ENCODE measurements around the gene SNAP91. TPM values are rescaled to one million over a fixed set of nuclear protein-coding genes. Genes with fewer than 3 reads are reported as not detected.

The SNAP91 gene
- total RNA-seq, 8 experiments from 2014 or later, result 0.52 to 52.8 (median 39.3) TPM; not detected in 1

GRCh38 chr6:83518816-83519480, 190.0 kb downstream of the SNAP91 start:
- H3K4me1 ChIP-seq (replicated peaks in 1 of 2), result no peaks in the 10 kb centered on the region
- H3K27ac ChIP-seq, result no peak overlapping the region
- in situ Hi-C loops (cut with MboI; ENCODE audit: low pct_unique_long_range_greater_than_20kb in 2 of 9, low sequenced_read_pairs in 9 of 9, unreplicated experiment in 9 of 9), result loop anchor here in 8 of 9 experiments (10.0 to 25.0 kb wide), 5 partner anchors 107 to 457 kb away; partner anchors contain the start of genes DOP1A (in 1 of the 8) and UBE3D (in 1 of the 8)
- ATAC-seq (replicated peaks in 6 of 8), result peak in 3 of 8 experiments; percentile 44 to 80 (median 69)
- H3K4me3 ChIP-seq, result no peak overlapping the region
- WGBS, 10 experiments, result 32 to 89% (median 81%) methylated on average over 1 to 4 of the region's 4 CpGs; no CpG with 5 or more reads in 1 of the 10 experiments

- ATAC-seq (replicated peaks in 6 of 8), result no peak
- in situ Hi-C loops (cut with MboI; ENCODE audit: low pct_unique_long_range_greater_than_20kb in 2 of 9, low sequenced_read_pairs in 9 of 9, unreplicated experiment in 9 of 9), result loop anchor here in 8 of 9 experiments (10.0 to 25.0 kb wide), 5 partner anchors 105 to 455 kb away; partner anchors contain the start of genes DOP1A (in 1 of the 8) and UBE3D (in 1 of the 8)
Measured at GRCh38 chr6:83517500-83517899, 191.4 kb downstream of the SNAP91 start.

GRCh38 chr6:83514866-83515466, 193.9 kb downstream of the SNAP91 start:
- peak in 1 of 8 experiments; percentile 8 for ATAC-seq (replicated peaks in 6 of 8)
- Histone ChIP-seq H3K4me1 (replicated peaks in 1 of 2) (no peaks in the 10 kb centered on the region), H3K27ac (no peak overlapping the region), H3K4me3 (no peak overlapping the region)
- WGBS, 10 experiments, result 3 to 49% (median 16%) methylated on average over 2 to 4 of the region's 4 CpGs; no CpG with 5 or more reads in 1 of the 10 experiments
- in situ Hi-C loops (cut with MboI; ENCODE audit: low pct_unique_long_range_greater_than_20kb in 2 of 9, low sequenced_read_pairs in 9 of 9, unreplicated experiment in 9 of 9), result loop anchor here in 8 of 9 experiments (5.0 to 25.0 kb wide), 6 partner anchors 93 to 453 kb away; partner anchors contain the start of genes DOP1A (in 1 of the 8) and UBE3D (in 1 of the 8)

More at GRCh38 chr6:83517500-83517899, 191.4 kb downstream of the SNAP91 start:
- 25 to 100% (median 61%) methylated on average over 1 of the region's 1 CpG; no CpG with 5 or more reads in 2 of the 10 experiments for WGBS, 10 experiments
- Histone ChIP-seq H3K4me1 (replicated peaks in 1 of 2) (no peaks in the 10 kb centered on the region), H3K27ac (no peak overlapping the region), H3K4me3 (no peak overlapping the region)

- Histone ChIP-seq H3K4me1 (replicated peaks in 1 of 2) (no peaks in the 10 kb centered on the region), H3K27ac (no peak overlapping the region), H3K4me3 (no peak overlapping the region)
- ATAC-seq (replicated peaks in 6 of 8), result no peak
- in situ Hi-C loops (cut with MboI; ENCODE audit: low pct_unique_long_range_greater_than_20kb in 2 of 9, low sequenced_read_pairs in 9 of 9, unreplicated experiment in 9 of 9), result loop anchor here in 8 of 9 experiments (5.0 to 25.0 kb wide), 6 partner anchors 92 to 452 kb away; partner anchors contain the start of genes DOP1A (in 1 of the 8) and UBE3D (in 1 of the 8)
- WGBS, 10 experiments, result 60 to 100% (median 83%) methylated on average over 1 of the region's 1 CpG; no CpG with 5 or more reads in 3 of the 10 experiments
Measured at GRCh38 chr6:83514466-83514865, 194.4 kb downstream of the SNAP91 start.

- in situ Hi-C loops (cut with MboI; ENCODE audit: low pct_unique_long_range_greater_than_20kb in 2 of 9, low sequenced_read_pairs in 9 of 9, unreplicated experiment in 9 of 9), result loop anchor here in 8 of 9 experiments (5.0 to 25.0 kb wide), 6 partner anchors 90 to 450 kb away; partner anchors contain the start of genes DOP1A (in 1 of the 8) and UBE3D (in 1 of the 8)
- ATAC-seq (replicated peaks in 6 of 8), result peak; percentile 93 to 99 (median 97)
- H3K27ac ChIP-seq, result no peak within 1 kb of the TSS
Measured at GRCh38 chr6:83511901-83512681, 196.8 kb downstream of the SNAP91 start, which contains the start of gene PRSS35. PRSS35 (plus strand) TSS chr6:83512534; CDS start chr6:83523442, 10,908 bp downstream.

GRCh38 chr6:83511266-83511665, 197.6 kb downstream of the SNAP91 start:
- in situ Hi-C loops (cut with MboI; ENCODE audit: low pct_unique_long_range_greater_than_20kb in 2 of 9, low sequenced_read_pairs in 9 of 9, unreplicated experiment in 9 of 9), result loop anchor here in 8 of 9 experiments (5.0 to 25.0 kb wide), 6 partner anchors 89 to 449 kb away; partner anchors contain the start of genes DOP1A (in 1 of the 8) and UBE3D (in 1 of the 8)
- Histone ChIP-seq H3K4me1 (replicated peaks in 1 of 2) (no peaks in the 10 kb centered on the region), H3K27ac (no peak overlapping the region), H3K4me3 (no peak overlapping the region)
- no peak for ATAC-seq (replicated peaks in 6 of 8)
- 80 to 100% (median 92%) methylated on average over 1 to 8 of the region's 8 CpGs for WGBS, 10 experiments

More at GRCh38 chr6:83511901-83512681, 196.8 kb downstream of the SNAP91 start, which contains the start of gene PRSS35:
- H3K4me1 ChIP-seq (replicated peaks in 1 of 2), result no peaks in the 10 kb centered on the region
- peak within 1 kb of the TSS; percentile 26 to 40 (median 36) for H3K4me3 ChIP-seq
- 0 to 27% (median 12%) methylated on average over 1 to 9 of the region's 38 CpGs; no CpG with 5 or more reads in 2 of the 10 experiments for WGBS, 10 experiments

- Histone ChIP-seq H3K4me1 (replicated peaks in 1 of 2) (no peaks in the 10 kb centered on the region), H3K27ac (no peak overlapping the region), H3K4me3 (no peak overlapping the region)
- ATAC-seq (replicated peaks in 6 of 8), result no peak
- in situ Hi-C loops (cut with MboI; ENCODE audit: low pct_unique_long_range_greater_than_20kb in 2 of 9, low sequenced_read_pairs in 9 of 9, unreplicated experiment in 9 of 9), result loop anchor here in 8 of 9 experiments (5.0 to 25.0 kb wide), 6 partner anchors 88 to 448 kb away; partner anchors contain the start of genes DOP1A (in 1 of the 8) and UBE3D (in 1 of the 8)
- 91 to 100% (median 100%) methylated on average over 1 to 3 of the region's 3 CpGs; no CpG with 5 or more reads in 5 of the 10 experiments for WGBS, 10 experiments
Measured at GRCh38 chr6:83510791-83511190, 198.1 kb downstream of the SNAP91 start.

GRCh38 chr6:83509441-83509840, 199.5 kb downstream of the SNAP91 start:
- Histone ChIP-seq H3K4me3 (no peak overlapping the region), H3K27ac (no peak overlapping the region), H3K4me1 (replicated peaks in 1 of 2) (no peaks in the 10 kb centered on the region)
- in situ Hi-C loops (cut with MboI; ENCODE audit: low pct_unique_long_range_greater_than_20kb in 2 of 9, low sequenced_read_pairs in 9 of 9, unreplicated experiment in 9 of 9), result loop anchor here in 8 of 9 experiments (25.0 kb wide), 4 partner anchors 97 to 447 kb away; partner anchors contain the start of genes DOP1A (in 1 of the 8) and UBE3D (in 1 of the 8)
- 60 to 100% (median 85%) methylated on average over 1 of the region's 1 CpG; no CpG with 5 or more reads in 4 of the 10 experiments for WGBS, 10 experiments
- no peak for ATAC-seq (replicated peaks in 6 of 8)

- Histone ChIP-seq H3K4me1 (replicated peaks in 1 of 2) (no peaks in the 10 kb centered on the region), H3K27ac (no peak overlapping the region), H3K4me3 (no peak overlapping the region)
- in situ Hi-C loops (cut with MboI; ENCODE audit: low pct_unique_long_range_greater_than_20kb in 2 of 9, low sequenced_read_pairs in 9 of 9, unreplicated experiment in 9 of 9), result loop anchor here in 8 of 9 experiments (25.0 kb wide), 4 partner anchors 93 to 443 kb away; partner anchors contain the start of genes DOP1A (in 1 of the 8) and UBE3D (in 1 of the 8)
- peak in 5 of 8 experiments; percentile 42 to 82 (median 62) for ATAC-seq (replicated peaks in 6 of 8)
- WGBS, 10 experiments, result 0 to 75% (median 36%) methylated on average over 1 to 4 of the region's 4 CpGs; no CpG with 5 or more reads in 1 of the 10 experiments
Measured at GRCh38 chr6:83505356-83505755, 203.5 kb downstream of the SNAP91 start.

Measured in motor neuron (in vitro differentiated cells).